Hepatocyte (in vitro differentiated cells): ENCODE results near the gene HOXA1.

Experiments
- EZH2 ChIP-seq: fragments of 200-600 bp; sonication (generic); IDR thresholded peaks from 2 replicates; pipeline ENCODE4 v1.6.1; 2016; ENCODE audit warnings: antibody characterized with exemption, mild to moderate bottlenecking, borderline replicate concordance
- TF ChIP-seq, protein P1 (sequence below): fragments of 200-600 bp; sonication (generic); IDR thresholded peaks from 2 replicates; pipeline ENCODE4 v1.5.1; 2016; ENCODE audit warnings: antibody characterized with exemption, mild to moderate bottlenecking; ENCODE audit not compliant: poor library complexity

DNA sequence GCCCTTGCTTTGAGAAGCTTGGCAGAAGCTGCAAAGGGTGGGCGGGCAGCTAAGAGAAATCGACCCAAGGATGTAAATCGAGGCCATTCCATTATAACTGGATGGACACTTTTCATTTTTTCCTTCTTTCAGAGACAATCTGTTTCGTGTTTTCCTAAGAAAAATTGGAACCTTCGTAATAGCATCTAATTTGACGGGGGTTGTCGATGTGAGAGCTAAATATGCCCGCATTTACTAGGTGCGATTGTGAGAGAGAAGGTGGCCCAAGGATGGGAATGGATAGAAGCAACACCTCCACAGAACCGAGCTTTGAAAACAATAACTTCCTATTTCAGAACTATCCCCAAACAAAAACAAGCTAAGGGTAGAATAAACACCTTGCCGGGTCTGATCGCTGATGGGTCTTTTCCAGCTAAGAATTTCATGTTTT, 35.6 kb upstream of the HOXA1 start:
- TF ChIP-seq, protein P1, sequence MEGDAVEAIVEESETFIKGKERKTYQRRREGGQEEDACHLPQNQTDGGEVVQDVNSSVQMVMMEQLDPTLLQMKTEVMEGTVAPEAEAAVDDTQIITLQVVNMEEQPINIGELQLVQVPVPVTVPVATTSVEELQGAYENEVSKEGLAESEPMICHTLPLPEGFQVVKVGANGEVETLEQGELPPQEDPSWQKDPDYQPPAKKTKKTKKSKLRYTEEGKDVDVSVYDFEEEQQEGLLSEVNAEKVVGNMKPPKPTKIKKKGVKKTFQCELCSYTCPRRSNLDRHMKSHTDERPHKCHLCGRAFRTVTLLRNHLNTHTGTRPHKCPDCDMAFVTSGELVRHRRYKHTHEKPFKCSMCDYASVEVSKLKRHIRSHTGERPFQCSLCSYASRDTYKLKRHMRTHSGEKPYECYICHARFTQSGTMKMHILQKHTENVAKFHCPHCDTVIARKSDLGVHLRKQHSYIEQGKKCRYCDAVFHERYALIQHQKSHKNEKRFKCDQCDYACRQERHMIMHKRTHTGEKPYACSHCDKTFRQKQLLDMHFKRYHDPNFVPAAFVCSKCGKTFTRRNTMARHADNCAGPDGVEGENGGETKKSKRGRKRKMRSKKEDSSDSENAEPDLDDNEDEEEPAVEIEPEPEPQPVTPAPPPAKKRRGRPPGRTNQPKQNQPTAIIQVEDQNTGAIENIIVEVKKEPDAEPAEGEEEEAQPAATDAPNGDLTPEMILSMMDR, result no peak
- peak; percentile 69 for TF ChIP-seq EZH2
